GM10266 (cell line): ENCODE data around the gene WFS1.

Source experiments
- DNase-seq: peaks from one replicate; pipeline ENCODE4 v3.0.0; 2012; ENCODE audit errors: extremely low spot score
- TF ChIP-seq, protein P1 (sequence below): IDR thresholded peaks from 2 replicates; pipeline ENCODE4 v1.5.1; 2012; ENCODE audit warnings: mild to moderate bottlenecking, low read depth; ENCODE audit not compliant: control insufficient read depth, insufficient read depth; ENCODE audit errors: missing control alignments

WFS1 gene

DNA sequence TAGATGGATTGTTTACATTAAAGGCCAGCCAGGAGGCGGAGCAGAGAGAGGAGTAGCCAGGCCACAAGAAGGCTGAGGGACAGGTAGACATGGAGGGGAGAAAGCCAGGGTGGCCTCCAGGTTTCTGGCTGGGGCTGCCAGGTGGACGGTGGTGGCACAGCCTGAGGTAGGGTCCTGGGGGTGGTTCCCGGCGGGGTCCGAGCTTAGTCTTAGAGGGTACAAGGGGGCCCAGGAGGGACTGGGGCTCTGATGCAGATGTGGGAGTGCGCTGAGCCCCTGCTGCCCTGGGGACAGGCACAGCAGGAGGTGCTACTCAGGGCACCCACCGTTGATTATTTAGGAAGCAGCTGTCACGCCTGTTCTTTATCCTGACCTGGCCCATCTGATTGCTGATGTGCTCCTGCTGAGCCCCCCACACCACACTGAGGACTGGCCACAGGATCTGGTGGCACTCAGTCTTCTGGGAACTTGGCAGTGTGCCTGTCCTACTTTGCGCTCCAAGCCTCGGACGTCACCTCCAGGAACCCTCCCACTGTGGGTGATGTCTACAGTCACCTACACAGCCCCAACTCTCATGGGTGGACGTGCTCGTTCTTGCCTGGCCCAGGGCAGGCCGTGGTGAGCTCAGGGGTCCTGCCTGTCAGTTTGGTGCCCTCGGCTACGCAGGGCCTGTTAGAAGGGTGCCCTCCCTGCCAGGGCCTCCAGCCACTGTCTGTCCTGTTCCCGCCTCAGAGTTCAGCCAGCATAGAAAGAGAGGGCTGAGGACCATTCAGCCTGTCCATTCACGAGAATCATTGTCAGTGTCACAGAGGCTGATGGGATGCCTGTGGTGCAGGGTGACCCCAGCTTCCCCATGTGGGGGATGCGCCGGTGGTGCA, 12.0 kb downstream of the WFS1 start:
- no peak for DNase-seq
- TF ChIP-seq, protein P1, sequence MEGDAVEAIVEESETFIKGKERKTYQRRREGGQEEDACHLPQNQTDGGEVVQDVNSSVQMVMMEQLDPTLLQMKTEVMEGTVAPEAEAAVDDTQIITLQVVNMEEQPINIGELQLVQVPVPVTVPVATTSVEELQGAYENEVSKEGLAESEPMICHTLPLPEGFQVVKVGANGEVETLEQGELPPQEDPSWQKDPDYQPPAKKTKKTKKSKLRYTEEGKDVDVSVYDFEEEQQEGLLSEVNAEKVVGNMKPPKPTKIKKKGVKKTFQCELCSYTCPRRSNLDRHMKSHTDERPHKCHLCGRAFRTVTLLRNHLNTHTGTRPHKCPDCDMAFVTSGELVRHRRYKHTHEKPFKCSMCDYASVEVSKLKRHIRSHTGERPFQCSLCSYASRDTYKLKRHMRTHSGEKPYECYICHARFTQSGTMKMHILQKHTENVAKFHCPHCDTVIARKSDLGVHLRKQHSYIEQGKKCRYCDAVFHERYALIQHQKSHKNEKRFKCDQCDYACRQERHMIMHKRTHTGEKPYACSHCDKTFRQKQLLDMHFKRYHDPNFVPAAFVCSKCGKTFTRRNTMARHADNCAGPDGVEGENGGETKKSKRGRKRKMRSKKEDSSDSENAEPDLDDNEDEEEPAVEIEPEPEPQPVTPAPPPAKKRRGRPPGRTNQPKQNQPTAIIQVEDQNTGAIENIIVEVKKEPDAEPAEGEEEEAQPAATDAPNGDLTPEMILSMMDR = no peak

DNA sequence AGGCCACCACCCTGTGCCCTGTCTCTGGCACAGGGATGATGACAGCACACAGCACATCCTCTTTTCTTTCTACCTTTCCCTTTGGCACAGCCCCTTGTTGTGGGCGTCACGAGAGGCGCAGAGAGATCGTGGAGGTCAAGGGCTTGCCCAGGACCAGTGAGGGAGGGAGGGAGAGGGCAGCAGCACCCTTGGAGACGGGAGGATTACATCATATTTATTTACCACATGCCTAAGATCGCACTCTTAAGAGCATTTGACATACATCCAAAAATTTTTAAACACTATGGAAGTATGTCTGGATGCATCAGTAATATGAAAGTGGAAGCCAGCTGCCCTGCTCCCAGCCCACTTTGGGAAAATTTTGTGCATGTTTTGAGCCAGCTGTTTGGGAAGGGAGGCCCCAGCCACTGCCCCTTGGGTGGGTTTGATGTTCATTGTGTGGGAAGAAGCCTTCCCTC, 12.7 kb downstream of the WFS1 start:
- no peak for DNase-seq
- TF ChIP-seq, protein P1 = no peak

DNA sequence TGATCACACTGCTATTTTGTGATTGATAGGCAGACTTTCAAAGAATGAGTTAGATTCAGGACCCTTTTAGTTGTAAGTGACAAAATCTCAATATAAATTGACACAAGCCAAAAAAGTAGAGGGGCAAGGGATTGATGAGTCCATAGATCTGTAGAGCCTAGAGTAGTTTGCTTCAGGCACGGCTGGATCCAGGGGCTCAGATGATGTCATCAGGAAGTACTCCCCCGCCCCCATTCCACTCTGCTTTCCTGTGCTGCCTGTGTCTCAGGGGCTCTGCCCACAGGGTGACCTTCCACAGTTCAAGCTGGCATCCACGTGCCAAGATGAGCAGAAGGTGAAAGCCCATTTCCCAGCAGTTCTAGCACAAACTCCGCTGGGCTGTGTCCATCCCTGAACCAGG, 13.6 kb downstream of the WFS1 start:
- TF ChIP-seq, protein P1 = no peak
- no peak for DNase-seq

DNA sequence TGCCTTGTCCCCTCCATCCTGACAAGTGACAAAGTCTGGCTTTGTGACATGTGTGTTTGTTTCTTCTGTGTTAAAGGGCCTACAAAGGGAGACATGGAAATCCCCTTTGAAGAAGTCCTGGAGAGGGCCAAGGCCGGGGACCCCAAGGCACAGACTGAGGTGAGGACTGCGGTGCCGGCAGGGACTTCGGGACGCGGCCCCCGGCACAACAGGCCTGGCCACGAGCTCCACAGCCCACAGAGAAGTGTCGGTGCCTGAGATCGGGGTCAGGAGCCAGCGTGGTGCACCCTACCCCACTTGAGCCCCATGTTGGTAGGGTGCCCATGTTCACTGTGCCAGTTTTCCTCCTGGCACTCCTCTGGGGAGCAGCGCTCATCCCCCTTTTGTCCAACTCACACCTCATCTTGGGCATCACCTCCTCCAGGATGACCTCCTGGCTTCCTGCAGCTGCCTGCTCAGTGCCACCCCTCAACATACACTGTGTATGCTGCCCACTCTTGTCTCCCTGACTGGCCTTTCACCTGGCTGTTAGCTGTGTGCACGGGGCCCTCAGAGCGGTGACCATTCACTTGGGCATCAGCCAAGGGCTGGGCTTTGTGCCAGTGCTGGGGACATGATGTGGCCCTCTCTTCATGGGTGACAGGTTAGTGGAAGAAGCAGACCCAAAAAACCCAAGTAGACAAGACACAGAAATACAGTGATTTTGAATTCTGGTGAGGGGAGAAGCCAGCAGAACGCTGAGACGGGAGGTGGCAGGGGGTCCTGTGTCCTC, 17.6 kb downstream of the WFS1 start:
- DNase-seq = no peak
- TF ChIP-seq, protein P1 = no peak

DNA sequence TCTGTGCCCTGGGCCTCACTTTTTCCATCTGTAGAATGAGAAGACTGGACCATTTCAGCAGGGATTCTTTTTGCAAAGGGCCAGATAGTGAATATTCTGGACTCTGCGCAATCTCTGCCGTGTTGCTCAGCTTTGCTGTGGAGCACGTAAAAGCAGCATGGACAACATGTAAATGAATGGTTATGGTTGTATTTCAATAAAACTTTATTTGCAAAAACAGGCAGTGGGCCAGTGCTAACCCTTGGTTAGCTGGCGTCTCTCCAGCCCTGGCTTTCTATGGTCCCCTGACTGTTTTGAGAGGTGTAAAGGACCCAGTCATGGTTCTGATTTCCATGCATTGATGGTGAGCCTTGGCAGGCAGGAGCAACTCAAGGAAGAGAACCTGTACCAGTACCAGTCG, 18.7 kb downstream of the WFS1 start:
- no peak for DNase-seq
- TF ChIP-seq, protein P1 = no peak

DNA sequence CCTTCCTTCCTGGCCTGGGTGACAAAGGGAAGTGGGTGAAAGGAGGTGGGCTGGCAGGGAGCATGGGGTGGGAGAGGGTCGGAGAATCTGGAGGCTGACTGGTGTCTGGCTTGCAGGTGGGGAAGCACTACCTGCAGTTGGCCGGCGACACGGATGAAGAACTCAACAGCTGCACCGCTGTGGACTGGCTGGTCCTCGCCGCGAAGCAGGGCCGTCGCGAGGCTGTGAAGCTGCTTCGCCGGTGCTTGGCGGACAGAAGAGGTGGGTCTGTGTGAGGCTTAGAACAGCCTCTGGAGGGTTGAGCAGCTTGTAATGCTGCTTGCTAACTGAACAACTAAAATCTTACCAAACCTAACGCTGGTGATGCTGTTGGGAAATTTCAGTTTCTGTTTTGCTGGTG, 19.2 kb downstream of the WFS1 start:
- DNase-seq = no peak
- TF ChIP-seq, protein P1 = no peak

DNA sequence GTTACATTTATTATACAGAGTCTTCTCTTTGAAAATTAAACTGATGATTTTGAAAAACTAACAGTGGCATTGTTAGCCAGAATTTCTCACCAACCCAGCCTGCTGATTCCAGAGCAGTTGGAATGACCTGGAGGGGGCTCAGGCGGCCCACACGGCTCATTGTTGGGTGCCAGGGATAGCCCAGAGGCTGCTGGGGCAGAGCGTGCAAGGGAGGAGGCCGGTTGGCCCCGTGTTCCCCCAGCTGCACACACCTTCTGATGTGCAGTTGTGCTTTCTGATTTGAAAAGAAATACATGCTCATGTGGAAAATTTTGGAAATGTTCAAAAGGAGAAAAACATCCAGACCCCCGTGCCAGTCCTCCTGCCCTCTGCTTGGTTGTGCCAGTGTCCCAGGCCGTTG, 20.6 kb downstream of the WFS1 start:
- TF ChIP-seq, protein P1 = no peak
- DNase-seq = no peak
